Right atrium auricular region (tissue), 2 donors: ENCODE measurements around the gene NUMBL. TPM values are rescaled to one million over a fixed set of nuclear protein-coding genes. Genes with fewer than 3 reads are reported as not detected.

ENCODE experiments used
- DNase-seq: peaks from one replicate; pipeline ENCODE4 v3.0.0-alpha.2; 2019; ENCODE audit warnings: low spot score
- H3K27ac ChIP-seq, 2 donors: fragments of 200-600 bp; sonication (generic); 1 replicate in 1 of 2; 2 replicates in 1 of 2; pipeline ENCODE4 v1.5.1; 2016 to 2019
- H3K27me3 ChIP-seq, 2 donors: fragments of 200-600 bp; sonication (generic); one replicate each; pipeline versions ENCODE4 v1.5.1 to v1.6.0; 2017 to 2019
- H3K36me3 ChIP-seq: fragments of 200-600 bp; sonication (generic); one replicate; pipeline ENCODE4 v1.5.1; 2016
- H3K4me1 ChIP-seq, 2 donors: fragments of 200-600 bp; sonication (generic); one replicate each; pipeline versions ENCODE4 v1.5.1 to v1.6.0; 2017 to 2019
- H3K4me3 ChIP-seq, 2 donors: fragments of 200-600 bp; sonication (generic); 1 replicate in 1 of 2; 2 replicates in 1 of 2; pipeline ENCODE4 v1.5.1; 2017 to 2019; ENCODE audit warnings: mild to moderate bottlenecking in 1 of 2, moderate library complexity in 1 of 2
- H3K9me3 ChIP-seq, 2 donors: fragments of 200-600 bp; sonication (generic); one replicate each; pipeline ENCODE4 v1.5.1; 2019
- total RNA-seq, 2 donors: library from RNA; depleted of rRNA; stranded (reverse); fragments of >200 nt; gene quantifications; one replicate each; pipeline ENCODE4 v1.1.0, GENCODE V29; 2016
- TF ChIP-seq, protein P1 (sequence below), 2 donors: fragments of 200-600 bp; sonication (generic); IDR thresholded peaks; one replicate each; pipeline ENCODE4 v1.5.1; 2019; ENCODE audit warnings: antibody characterized with exemption in 2 of 2

Gene NUMBL
- total RNA-seq, 2 donors from 2014 or later = 11.2 to 28.1 TPM

DNA sequence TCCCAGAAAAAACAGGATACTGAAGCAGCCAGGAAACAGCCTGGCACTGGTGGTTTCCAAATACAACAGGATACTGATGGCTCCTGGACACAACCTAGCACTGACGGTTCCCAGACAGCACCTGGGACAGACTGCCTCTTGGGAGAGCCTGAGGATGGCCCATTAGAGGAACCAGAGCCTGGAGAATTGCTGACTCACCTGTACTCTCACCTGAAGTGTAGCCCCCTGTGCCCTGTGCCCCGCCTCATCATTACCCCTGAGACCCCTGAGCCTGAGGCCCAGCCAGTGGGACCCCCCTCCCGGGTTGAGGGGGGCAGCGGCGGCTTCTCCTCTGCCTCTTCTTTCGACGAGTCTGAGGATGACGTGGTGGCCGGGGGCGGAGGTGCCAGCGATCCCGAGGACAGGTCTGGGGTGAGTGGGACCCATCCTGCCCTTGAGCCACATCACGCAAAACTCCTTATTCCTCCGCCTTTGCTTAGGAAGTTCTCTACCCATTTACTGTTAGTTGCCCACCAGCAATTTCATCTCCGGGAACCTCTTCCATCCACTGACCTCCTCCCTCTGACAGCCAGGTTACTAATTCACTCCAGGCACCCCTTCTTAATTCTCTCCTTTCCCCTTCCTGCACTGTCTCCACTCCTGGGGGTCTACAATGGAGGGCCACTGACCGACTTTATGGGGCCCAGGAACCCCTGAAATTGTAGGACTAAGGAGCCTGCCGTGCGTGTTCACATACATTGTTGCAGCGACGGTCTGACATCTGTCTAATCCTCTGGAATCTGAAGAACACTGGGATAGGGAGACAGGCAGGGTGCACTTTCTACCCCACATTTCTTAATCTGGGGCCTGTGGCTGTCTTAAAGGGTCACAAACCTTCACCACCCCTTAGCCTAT, 27.7 kb upstream of the NUMBL start:
- Histone ChIP-seq H3K4me3 (peak overlapping the region; percentile 80), H3K27ac (peak overlapping the region; percentile 95 to 98), H3K4me1 (peaks cover 0 to 76% of the 10 kb centered on the region in 2 donors), H3K9me3 (no peaks in the 10 kb centered on the region), H3K36me3 (peaks cover under 1% of the 10 kb centered on the region), H3K27me3 (no peaks in the 10 kb centered on the region)
- TF ChIP-seq, protein P1, sequence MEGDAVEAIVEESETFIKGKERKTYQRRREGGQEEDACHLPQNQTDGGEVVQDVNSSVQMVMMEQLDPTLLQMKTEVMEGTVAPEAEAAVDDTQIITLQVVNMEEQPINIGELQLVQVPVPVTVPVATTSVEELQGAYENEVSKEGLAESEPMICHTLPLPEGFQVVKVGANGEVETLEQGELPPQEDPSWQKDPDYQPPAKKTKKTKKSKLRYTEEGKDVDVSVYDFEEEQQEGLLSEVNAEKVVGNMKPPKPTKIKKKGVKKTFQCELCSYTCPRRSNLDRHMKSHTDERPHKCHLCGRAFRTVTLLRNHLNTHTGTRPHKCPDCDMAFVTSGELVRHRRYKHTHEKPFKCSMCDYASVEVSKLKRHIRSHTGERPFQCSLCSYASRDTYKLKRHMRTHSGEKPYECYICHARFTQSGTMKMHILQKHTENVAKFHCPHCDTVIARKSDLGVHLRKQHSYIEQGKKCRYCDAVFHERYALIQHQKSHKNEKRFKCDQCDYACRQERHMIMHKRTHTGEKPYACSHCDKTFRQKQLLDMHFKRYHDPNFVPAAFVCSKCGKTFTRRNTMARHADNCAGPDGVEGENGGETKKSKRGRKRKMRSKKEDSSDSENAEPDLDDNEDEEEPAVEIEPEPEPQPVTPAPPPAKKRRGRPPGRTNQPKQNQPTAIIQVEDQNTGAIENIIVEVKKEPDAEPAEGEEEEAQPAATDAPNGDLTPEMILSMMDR (IDR thresholded peaks at IDR 0.05) = no peak
- DNase-seq = no peak

DNA sequence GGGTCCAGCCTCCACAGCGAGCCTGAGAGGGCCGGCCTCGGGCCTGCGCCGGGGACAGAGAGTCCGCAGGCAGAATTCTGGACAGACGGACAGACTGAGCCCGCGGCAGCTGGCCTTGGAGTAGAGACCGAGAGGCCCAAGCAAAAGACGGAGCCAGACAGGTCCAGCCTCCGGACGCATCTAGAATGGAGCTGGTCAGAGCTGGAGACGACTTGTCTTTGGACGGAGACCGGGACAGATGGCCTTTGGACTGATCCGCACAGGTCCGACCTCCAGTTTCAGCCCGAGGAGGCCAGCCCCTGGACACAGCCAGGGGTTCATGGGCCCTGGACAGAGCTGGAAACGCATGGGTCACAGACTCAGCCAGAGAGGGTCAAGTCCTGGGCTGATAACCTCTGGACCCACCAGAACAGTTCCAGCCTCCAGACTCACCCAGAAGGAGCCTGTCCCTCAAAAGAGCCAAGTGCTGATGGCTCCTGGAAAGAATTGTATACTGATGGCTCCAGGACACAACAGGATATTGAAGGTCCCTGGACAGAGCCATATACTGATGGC, 27.0 kb upstream of the NUMBL start:
- H3K4me3 ChIP-seq = peak overlapping the region; percentile 80
- peaks cover 0 to 76% of the 10 kb centered on the region in 2 donors for H3K4me1 ChIP-seq
- no peaks in the 10 kb centered on the region for H3K36me3 ChIP-seq
- TF ChIP-seq, protein P1 (IDR thresholded peaks at IDR 0.05) = no peak
- H3K27me3 ChIP-seq = no peaks in the 10 kb centered on the region
- no peaks in the 10 kb centered on the region for H3K9me3 ChIP-seq
- no peak for DNase-seq
- H3K27ac ChIP-seq = peak overlapping the region; percentile 95 to 98

DNA sequence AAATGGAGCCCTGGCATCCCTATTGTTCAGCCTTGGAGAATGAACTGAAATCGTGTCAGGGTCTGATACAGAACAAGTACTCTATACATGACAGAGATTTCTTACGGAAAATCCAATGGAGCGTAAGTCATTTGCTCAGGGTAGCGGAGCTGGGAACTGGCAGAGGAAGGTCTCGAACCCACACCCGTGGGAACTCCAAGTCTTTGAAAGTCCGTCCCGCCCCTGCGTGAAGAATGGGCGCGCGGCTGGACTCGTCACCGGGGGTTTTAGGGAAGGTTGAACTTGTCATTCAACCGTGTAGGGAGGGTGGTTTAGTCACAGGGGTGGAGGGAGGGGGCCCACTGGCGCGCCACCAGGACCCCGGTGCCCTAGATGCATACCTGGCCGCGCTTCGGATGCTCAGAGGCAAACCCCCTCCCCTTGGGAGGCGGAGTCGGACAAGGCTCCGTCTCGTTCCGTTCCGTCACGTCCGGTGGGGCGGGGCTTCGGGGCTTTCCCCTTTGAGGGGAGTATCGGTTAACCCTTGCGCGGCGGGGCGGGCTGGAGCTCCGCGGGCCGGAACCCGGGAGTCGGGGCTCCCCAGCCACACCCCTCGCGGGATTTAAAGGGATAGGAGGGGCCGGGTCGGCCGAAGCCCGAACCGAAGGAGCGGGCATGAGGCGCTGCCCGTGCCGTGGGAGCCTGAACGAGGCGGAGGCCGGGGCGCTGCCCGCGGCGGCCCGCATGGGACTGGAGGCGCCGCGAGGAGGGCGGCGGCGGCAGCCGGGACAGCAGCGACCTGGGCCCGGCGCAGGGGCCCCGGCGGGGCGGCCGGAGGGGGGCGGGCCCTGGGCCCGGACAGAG, 26.3 kb upstream of the NUMBL start, which contains the start of the genes COQ8B and ITPKC:
COQ8B (minus strand) TSS at position 405 of the 843 bp plus-strand sequence. CDS start 2,254 bp downstream, outside the sequence.
ITPKC (plus strand) TSS at position 631 of the 843 bp plus-strand sequence; CDS start at position 655, 24 bp downstream.
- Histone ChIP-seq H3K4me1 (peaks cover 0 to 69% of the 10 kb centered on the region in 2 donors), H3K27ac (peak within 1 kb of the TSS; percentile 95 to 98)

DNA sequence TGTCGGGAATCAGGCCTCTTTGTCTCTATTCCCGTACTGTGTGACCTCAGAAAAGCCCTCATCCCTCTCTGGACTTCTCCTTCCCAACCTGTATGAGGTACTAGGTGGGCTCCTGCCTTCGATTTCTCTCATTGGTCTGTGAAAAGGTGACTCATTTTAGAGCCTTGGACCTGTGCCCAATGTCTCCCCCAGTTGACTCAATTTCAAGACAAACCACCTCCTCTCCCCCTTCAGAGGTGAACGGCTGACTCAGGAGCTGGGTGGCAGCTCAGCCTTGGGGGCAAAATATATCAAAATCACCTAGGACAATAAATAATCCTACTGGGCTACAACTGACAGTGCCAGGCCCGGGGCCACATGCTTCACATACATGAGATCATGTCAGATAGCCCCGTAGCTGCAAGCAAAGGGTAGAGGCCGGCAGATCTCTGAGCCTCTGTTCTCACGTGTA, 25.6 kb upstream of the NUMBL start:
- H3K36me3 ChIP-seq = no peaks in the 10 kb centered on the region
- DNase-seq = peak; percentile 75
- H3K4me1 ChIP-seq = peaks cover 0 to 63% of the 10 kb centered on the region in 2 donors
- TF ChIP-seq, protein P1 (IDR thresholded peaks at IDR 0.05) = no peak
- H3K27ac ChIP-seq = peak overlapping the region; percentile 95 to 98
- no peaks in the 10 kb centered on the region for H3K27me3 ChIP-seq
- peak overlapping the region; percentile 80 for H3K4me3 ChIP-seq
- no peaks in the 10 kb centered on the region for H3K9me3 ChIP-seq

More for the DNA sequence above, 26.3 kb upstream of the NUMBL start, which contains the start of the genes COQ8B and ITPKC:
- Histone ChIP-seq H3K36me3 (no peaks in the 10 kb centered on the region), H3K4me3 (peak within 1 kb of the TSS; percentile 80), H3K27me3 (no peaks in the 10 kb centered on the region), H3K9me3 (no peaks in the 10 kb centered on the region)
- TF ChIP-seq, protein P1 (IDR thresholded peaks at IDR 0.05) = no peak
- peak; percentile 99 for DNase-seq
